ENCODE results near the gene STYX.

Gene STYX

GRCh38 chr14:52703225-52703624 lies 26.7 kb upstream of the STYX start:
- Histone ChIP-seq H3K4me3 (ENCODE audit: insufficient read depth in 1 of 2, low read depth in 1 of 2, low read length in 2 of 2) (no peak overlapping the region), H3K4me1 (ENCODE audit: control insufficient read depth, insufficient read depth, low read depth, low read length) (no peaks in the 10 kb centered on the region), H3K36me3 (ENCODE audit: control insufficient read depth in 1 of 2, insufficient read depth in 2 of 2, low read depth in 1 of 2, low read length in 2 of 2) (no peaks in the 10 kb centered on the region), H3K4me2 (ENCODE audit: low read length, poor library complexity, severe bottlenecking) (no peak overlapping the region), H3K9me3 (ENCODE audit: control insufficient read depth, low read length) (no peaks in the 10 kb centered on the region), H3K9ac (ENCODE audit: low read length) (no peak overlapping the region), H2AFZ (ENCODE audit: low read depth, low read length) (no peak overlapping the region), H2BK12ac (ENCODE audit: low read length in 2 of 2) (no peak overlapping the region), H3K27me3 (ENCODE audit: control insufficient read depth in 1 of 2, insufficient read depth in 1 of 2, low read length in 2 of 2) (no peaks in the 10 kb centered on the region), H3K14ac (ENCODE audit: low read length in 2 of 2) (no peak overlapping the region), H3K18ac (ENCODE audit: low read depth in 1 of 2, low read length in 2 of 2) (no peak overlapping the region), H2BK15ac (ENCODE audit: low read depth, poor library complexity, severe bottlenecking) (no peak overlapping the region), H2BK120ac (ENCODE audit: low read depth, low read length) (no peak overlapping the region), H2AK5ac (ENCODE audit: low read length, severe bottlenecking) (no peak overlapping the region), H3K23ac (ENCODE audit: low read length in 2 of 2) (no peak overlapping the region), H3K27ac (ENCODE audit: low read length, poor library complexity, severe bottlenecking) (no peak overlapping the region), H3K4ac (ENCODE audit: low read depth in 1 of 2, low read length in 2 of 2) (no peak overlapping the region), H4K8ac (ENCODE audit: low read length) (no peak overlapping the region), H3K79me1 (replicated peaks; ENCODE audit: low read length, poor library complexity, severe bottlenecking) (no peaks in the 10 kb centered on the region), H4K91ac (ENCODE audit: low read length) (no peak overlapping the region), H2BK5ac (ENCODE audit: low read depth, low read length, poor library complexity, severe bottlenecking) (no peak overlapping the region)
- DNase-seq, result peak; percentile 91
- 55% methylated on average over 2 of the region's 3 CpGs for WGBS

- no peak overlapping the region for H3K4ac ChIP-seq (ENCODE audit: low read depth in 1 of 2, low read length in 2 of 2)
- H3K27me3 ChIP-seq (ENCODE audit: control insufficient read depth in 1 of 2, insufficient read depth in 1 of 2, low read length in 2 of 2), result no peaks in the 10 kb centered on the region
- H2BK12ac ChIP-seq (ENCODE audit: low read length in 2 of 2), result no peak overlapping the region
- no peak overlapping the region for H2BK120ac ChIP-seq (ENCODE audit: low read depth, low read length)
- H3K23ac ChIP-seq (ENCODE audit: low read length in 2 of 2), result no peak overlapping the region
- H3K4me2 ChIP-seq (ENCODE audit: low read length, poor library complexity, severe bottlenecking), result no peak overlapping the region
- no peak for DNase-seq
- peaks cover 0 to 2% of the 10 kb centered on the region in 2 experiments for H3K36me3 ChIP-seq (ENCODE audit: control insufficient read depth in 1 of 2, insufficient read depth in 2 of 2, low read depth in 1 of 2, low read length in 2 of 2)
- no peak overlapping the region for H3K18ac ChIP-seq (ENCODE audit: low read depth in 1 of 2, low read length in 2 of 2)
- H3K9me3 ChIP-seq (ENCODE audit: control insufficient read depth, low read length), result no peaks in the 10 kb centered on the region
- no peaks in the 10 kb centered on the region for H3K79me1 ChIP-seq (replicated peaks; ENCODE audit: low read length, poor library complexity, severe bottlenecking)
- no peak overlapping the region for H3K4me3 ChIP-seq (ENCODE audit: insufficient read depth in 1 of 2, low read depth in 1 of 2, low read length in 2 of 2)
- H3K4me1 ChIP-seq (ENCODE audit: control insufficient read depth, insufficient read depth, low read depth, low read length), result no peaks in the 10 kb centered on the region
- no peak overlapping the region for H4K91ac ChIP-seq (ENCODE audit: low read length)
- H2AK5ac ChIP-seq (ENCODE audit: low read length, severe bottlenecking), result no peak overlapping the region
- H2AFZ ChIP-seq (ENCODE audit: low read depth, low read length), result no peak overlapping the region
- 100% methylated on average over 2 of the region's 2 CpGs for WGBS
- H2BK15ac ChIP-seq (ENCODE audit: low read depth, poor library complexity, severe bottlenecking), result no peak overlapping the region
- H4K8ac ChIP-seq (ENCODE audit: low read length), result no peak overlapping the region
- H3K14ac ChIP-seq (ENCODE audit: low read length in 2 of 2), result no peak overlapping the region
- H3K27ac ChIP-seq (ENCODE audit: low read length, poor library complexity, severe bottlenecking), result no peak overlapping the region
- H3K9ac ChIP-seq (ENCODE audit: low read length), result no peak overlapping the region
- H2BK5ac ChIP-seq (ENCODE audit: low read depth, low read length, poor library complexity, severe bottlenecking), result no peak overlapping the region
These were observed 26.3 kb upstream of the STYX start for GRCh38 chr14:52703664-52704063.

GRCh38 chr14:52706286-52706685 lies 23.7 kb upstream of the STYX start:
- Histone ChIP-seq H3K27me3 (ENCODE audit: control insufficient read depth in 1 of 2, insufficient read depth in 1 of 2, low read length in 2 of 2) (no peaks in the 10 kb centered on the region), H3K4me1 (ENCODE audit: control insufficient read depth, insufficient read depth, low read depth, low read length) (no peaks in the 10 kb centered on the region), H2AFZ (ENCODE audit: low read depth, low read length) (no peak overlapping the region), H2BK120ac (ENCODE audit: low read depth, low read length) (no peak overlapping the region), H3K4me3 (ENCODE audit: insufficient read depth in 1 of 2, low read depth in 1 of 2, low read length in 2 of 2) (peak overlapping the region in 1 of 2 experiments; percentile 93), H3K9me3 (ENCODE audit: control insufficient read depth, low read length) (no peaks in the 10 kb centered on the region), H3K79me1 (replicated peaks; ENCODE audit: low read length, poor library complexity, severe bottlenecking) (no peaks in the 10 kb centered on the region), H2BK5ac (ENCODE audit: low read depth, low read length, poor library complexity, severe bottlenecking) (no peak overlapping the region), H2AK5ac (ENCODE audit: low read length, severe bottlenecking) (no peak overlapping the region), H3K23ac (ENCODE audit: low read length in 2 of 2) (no peak overlapping the region), H3K9ac (ENCODE audit: low read length) (peak overlapping the region; percentile 95), H4K91ac (ENCODE audit: low read length) (no peak overlapping the region), H3K4ac (ENCODE audit: low read depth in 1 of 2, low read length in 2 of 2) (peak overlapping the region in 1 of 2 experiments; percentile 69), H3K36me3 (ENCODE audit: control insufficient read depth in 1 of 2, insufficient read depth in 2 of 2, low read depth in 1 of 2, low read length in 2 of 2) (peaks cover 2 to 27% of the 10 kb centered on the region in 2 experiments), H4K8ac (ENCODE audit: low read length) (no peak overlapping the region), H3K14ac (ENCODE audit: low read length in 2 of 2) (no peak overlapping the region), H3K4me2 (ENCODE audit: low read length, poor library complexity, severe bottlenecking) (peak overlapping the region; percentile 29), H2BK12ac (ENCODE audit: low read length in 2 of 2) (no peak overlapping the region), H3K18ac (ENCODE audit: low read depth in 1 of 2, low read length in 2 of 2) (no peak overlapping the region), H2BK15ac (ENCODE audit: low read depth, poor library complexity, severe bottlenecking) (no peak overlapping the region), H3K27ac (ENCODE audit: low read length, poor library complexity, severe bottlenecking) (no peak overlapping the region)
- peak; percentile 64 for DNase-seq
- 100% methylated on average over 1 of the region's 5 CpGs for WGBS

DNA sequence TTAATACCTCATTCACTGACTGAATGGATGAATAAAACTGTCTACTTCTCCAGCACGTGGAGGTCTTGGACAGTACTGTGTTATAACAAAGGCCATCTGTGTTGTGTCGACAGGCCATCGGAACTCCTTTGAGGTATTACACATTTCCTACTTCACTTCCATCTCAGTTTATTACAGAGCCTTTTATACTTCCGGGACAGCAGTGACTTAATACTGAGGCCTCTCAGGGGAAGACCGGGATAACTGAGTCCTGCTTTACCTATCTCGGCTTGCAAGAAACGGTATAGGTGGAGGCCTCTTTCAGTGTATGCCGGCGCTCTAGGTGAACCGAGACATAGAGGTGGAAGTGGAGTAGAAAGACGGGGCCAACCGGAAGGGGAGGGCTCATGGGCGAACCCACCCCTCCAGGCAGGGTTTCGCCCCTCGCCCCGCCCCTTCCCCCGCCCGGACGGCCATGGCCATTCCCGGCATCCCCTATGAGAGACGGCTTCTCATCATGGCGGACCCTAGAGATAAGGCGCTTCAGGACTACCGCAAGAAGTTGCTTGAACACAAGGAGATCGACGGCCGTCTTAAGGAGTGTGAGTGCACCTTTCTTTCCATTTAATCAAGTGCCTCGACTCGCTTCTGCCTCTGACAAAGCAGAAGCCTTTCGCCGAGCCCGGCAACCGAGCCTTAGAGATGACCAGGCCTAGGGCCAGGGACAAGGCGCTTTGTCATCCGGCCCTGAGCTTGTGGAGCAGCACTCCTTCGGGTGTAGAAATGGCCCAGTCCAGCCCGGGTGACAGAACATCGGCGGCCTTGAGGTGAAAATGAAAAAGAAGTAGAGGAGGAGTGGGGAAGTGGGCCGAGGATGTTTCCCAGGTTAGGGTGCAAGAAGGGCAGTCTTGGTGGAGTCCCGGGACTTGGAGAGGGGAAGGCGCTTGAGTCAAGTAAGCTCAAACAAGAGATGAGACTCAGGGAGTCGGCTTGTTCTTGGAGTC lies 23.0 kb upstream of the STYX start, which contains the start of gene PSMC6:
PSMC6 (plus strand) TSS at position 477 of the 983 bp plus-strand sequence; CDS start at position 497, 20 bp downstream.
- Histone ChIP-seq H4K91ac (ENCODE audit: low read length) (peak within 1 kb of the TSS; percentile 12), H3K36me3 (ENCODE audit: control insufficient read depth in 1 of 2, insufficient read depth in 2 of 2, low read depth in 1 of 2, low read length in 2 of 2) (peaks cover 2 to 34% of the 10 kb centered on the region in 2 experiments), H3K79me1 (replicated peaks; ENCODE audit: low read length, poor library complexity, severe bottlenecking) (no peaks in the 10 kb centered on the region), H2AFZ (ENCODE audit: low read depth, low read length) (peak within 1 kb of the TSS; percentile 89), H2BK120ac (ENCODE audit: low read depth, low read length) (no peak within 1 kb of the TSS), H3K9me3 (ENCODE audit: control insufficient read depth, low read length) (no peaks in the 10 kb centered on the region), H3K23ac (ENCODE audit: low read length in 2 of 2) (peak within 1 kb of the TSS in 1 of 2 experiments; percentile 63), H3K18ac (ENCODE audit: low read depth in 1 of 2, low read length in 2 of 2) (peak within 1 kb of the TSS; percentile 47 to 75), H3K27ac (ENCODE audit: low read length, poor library complexity, severe bottlenecking) (peak within 1 kb of the TSS; percentile 78), H2BK5ac (ENCODE audit: low read depth, low read length, poor library complexity, severe bottlenecking) (no peak within 1 kb of the TSS), H2AK5ac (ENCODE audit: low read length, severe bottlenecking) (no peak within 1 kb of the TSS), H3K4me2 (ENCODE audit: low read length, poor library complexity, severe bottlenecking) (peak within 1 kb of the TSS; percentile 68), H3K9ac (ENCODE audit: low read length) (peak within 1 kb of the TSS; percentile 95), H3K4me1 (ENCODE audit: control insufficient read depth, insufficient read depth, low read depth, low read length) (no peaks in the 10 kb centered on the region), H3K4me3 (ENCODE audit: insufficient read depth in 1 of 2, low read depth in 1 of 2, low read length in 2 of 2) (peak within 1 kb of the TSS; percentile 75 to 93), H2BK15ac (ENCODE audit: low read depth, poor library complexity, severe bottlenecking) (no peak within 1 kb of the TSS), H3K14ac (ENCODE audit: low read length in 2 of 2) (peak within 1 kb of the TSS in 1 of 2 experiments; percentile 92), H4K8ac (ENCODE audit: low read length) (peak within 1 kb of the TSS; percentile 80), H3K27me3 (ENCODE audit: control insufficient read depth in 1 of 2, insufficient read depth in 1 of 2, low read length in 2 of 2) (no peaks in the 10 kb centered on the region), H2BK12ac (ENCODE audit: low read length in 2 of 2) (no peak within 1 kb of the TSS), H3K4ac (ENCODE audit: low read depth in 1 of 2, low read length in 2 of 2) (peak within 1 kb of the TSS; percentile 35 to 97)
- peak; percentile 95 for DNase-seq
- 1% methylated on average over 43 of the region's 43 CpGs for WGBS
